ENCODE results near the gene MLC1. TPM values are rescaled to one million over a fixed set of nuclear protein-coding genes. Genes with fewer than 3 reads are reported as not detected.

Gene MLC1
- total RNA-seq, 1 donor from 2014 or later, result not detected

DNA sequence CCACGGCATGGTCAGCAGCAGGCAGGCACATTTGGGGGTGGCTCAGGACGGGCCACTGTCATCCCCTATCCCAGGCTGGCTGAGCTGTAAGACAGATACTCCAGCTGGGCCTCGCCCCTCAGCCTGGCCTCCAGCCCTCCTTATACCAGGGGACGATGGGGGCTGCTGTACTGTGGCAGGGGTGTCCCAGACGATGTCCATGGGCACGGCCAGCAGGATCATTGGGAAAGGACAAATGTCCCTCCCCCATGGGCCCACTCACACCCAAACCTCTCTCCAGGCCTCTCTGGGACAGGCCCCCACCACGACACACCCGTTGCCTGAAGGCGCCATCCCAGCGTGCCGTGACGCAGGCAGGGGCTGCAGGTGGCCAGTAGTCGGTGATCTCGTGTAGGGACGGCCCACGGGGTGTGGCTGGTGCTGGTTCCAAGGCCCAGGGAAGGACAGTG, 71.1 kb downstream of the MLC1 start:
- H3K36me3 Mint-ChIP-seq (ENCODE audit: insufficient read depth), result no peaks in the 10 kb centered on the region
- H3K9me3 Mint-ChIP-seq (ENCODE audit: low read depth), result no peaks in the 10 kb centered on the region
- no peak for DNase-seq (ENCODE audit: low spot score, unreplicated experiment)
- no peak for TF ChIP-seq CTCF (IDR thresholded peaks at IDR 0.05; ENCODE audit: unreplicated experiment)
- H3K27me3 Mint-ChIP-seq, result peaks cover 28% of the 10 kb centered on the region
- no peak overlapping the region for H3K27ac Mint-ChIP-seq
- peaks cover 1% of the 10 kb centered on the region for H3K4me1 Mint-ChIP-seq (ENCODE audit: low read depth)
- H3K4me3 Mint-ChIP-seq (ENCODE audit: low read depth), result no peak overlapping the region

DNA sequence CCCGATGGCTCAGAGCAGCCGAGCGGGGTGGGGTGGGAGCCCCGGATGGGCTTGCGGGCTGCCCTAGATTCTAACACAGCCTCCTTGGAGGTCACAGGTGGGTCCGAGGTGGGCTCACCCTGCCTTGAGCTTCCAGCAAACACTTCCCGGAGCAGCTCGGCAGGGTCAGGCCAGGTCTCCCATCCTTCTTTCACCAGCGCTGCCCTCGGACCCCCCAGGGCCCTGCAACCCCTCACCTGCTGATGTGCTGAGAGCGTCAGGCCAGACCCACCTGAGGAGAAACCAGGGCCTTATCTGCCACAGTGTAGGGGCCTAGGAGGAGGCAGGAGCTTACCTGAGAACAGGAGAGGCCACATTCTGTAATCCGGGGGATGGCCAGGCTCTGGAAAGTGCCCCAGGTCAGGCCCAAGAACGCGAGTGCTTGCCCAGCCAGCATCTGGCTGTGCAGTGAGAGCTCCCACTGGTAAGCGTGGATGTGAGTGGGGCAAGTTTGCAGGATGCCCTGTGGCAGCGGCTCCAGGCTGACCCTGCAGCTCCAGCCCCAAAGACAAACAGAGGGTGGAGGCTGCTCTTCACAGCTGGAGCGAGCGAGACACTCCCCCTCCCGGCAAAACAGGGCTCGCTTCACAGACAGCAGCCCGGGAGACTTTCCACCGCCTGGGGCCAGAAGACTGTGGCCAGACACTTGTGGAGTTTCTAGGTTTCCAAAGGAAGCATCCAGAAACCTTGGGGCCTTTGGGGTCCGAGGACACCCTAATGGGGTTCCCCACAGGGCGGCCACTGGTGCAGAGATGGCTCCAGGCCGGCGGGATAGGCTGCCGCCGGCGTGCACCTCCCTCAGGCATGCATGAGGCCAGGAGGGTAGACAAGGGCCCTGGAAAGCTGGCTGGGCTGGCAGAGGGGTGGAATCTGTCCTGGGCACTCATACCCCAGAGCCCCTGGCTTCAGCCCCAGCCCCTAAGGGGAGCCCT, 72.7 kb downstream of the MLC1 start, which contains the start of gene IL17REL:
IL17REL (minus strand) TSS at position 555 of the 971 bp plus-strand sequence; CDS start at position 436, 119 bp downstream.
- Mint-ChIP-seq H3K4me1 (ENCODE audit: low read depth) (no peaks in the 10 kb centered on the region), H3K9me3 (ENCODE audit: low read depth) (no peaks in the 10 kb centered on the region)
- DNase-seq (ENCODE audit: low spot score, unreplicated experiment), result no peak

DNA sequence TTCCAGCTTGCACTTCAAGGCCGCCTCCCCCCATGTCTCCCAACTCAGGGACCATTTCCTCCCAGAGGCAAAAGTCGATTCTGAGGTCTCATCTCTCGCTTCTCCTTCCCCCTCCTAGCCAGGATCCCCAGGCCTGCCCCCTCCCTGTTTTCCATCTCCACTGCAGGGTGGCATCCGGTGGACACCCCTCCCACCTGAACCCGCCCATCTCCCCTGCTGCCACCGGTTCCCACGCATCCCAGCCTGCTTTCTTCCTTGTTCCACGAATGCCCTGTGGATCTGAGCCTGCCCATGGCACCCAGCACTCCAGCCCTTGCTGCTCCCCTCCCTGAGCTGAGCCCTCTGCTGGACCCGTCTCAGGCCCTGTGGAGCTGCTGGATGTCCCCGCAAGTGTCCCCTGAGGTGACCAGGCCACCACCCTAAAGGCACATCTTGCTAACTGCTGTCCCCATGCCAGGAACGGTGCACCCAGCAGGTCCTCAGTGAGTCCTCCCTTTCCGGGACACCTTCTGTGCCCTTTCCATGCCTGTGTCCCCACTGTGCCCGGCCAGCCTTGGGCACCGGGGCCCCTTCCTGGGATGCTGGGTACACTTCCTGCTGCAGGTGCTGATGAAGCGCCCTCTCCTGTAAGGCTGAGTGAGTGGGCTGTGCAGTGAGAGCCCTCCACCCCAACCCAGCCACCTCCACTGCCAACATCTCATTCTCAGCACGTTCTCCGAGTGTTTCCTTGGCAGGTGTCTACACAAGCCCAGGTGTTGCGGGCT, 73.6 kb downstream of the MLC1 start:
- DNase-seq (ENCODE audit: low spot score, unreplicated experiment), result peak; percentile 8
- H3K27ac Mint-ChIP-seq, result no peak overlapping the region
- TF ChIP-seq CTCF (IDR thresholded peaks at IDR 0.05; ENCODE audit: unreplicated experiment), result no peak
- H3K27me3 Mint-ChIP-seq, result peaks cover 24% of the 10 kb centered on the region
- H3K9me3 Mint-ChIP-seq (ENCODE audit: low read depth), result no peaks in the 10 kb centered on the region
- H3K36me3 Mint-ChIP-seq (ENCODE audit: insufficient read depth), result no peaks in the 10 kb centered on the region
- no peaks in the 10 kb centered on the region for H3K4me1 Mint-ChIP-seq (ENCODE audit: low read depth)
- H3K4me3 Mint-ChIP-seq (ENCODE audit: low read depth), result no peak overlapping the region

More for the DNA sequence above, 72.7 kb downstream of the MLC1 start, which contains the start of gene IL17REL:
- Mint-ChIP-seq H3K4me3 (ENCODE audit: low read depth) (no peak within 1 kb of the TSS), H3K27ac (no peak within 1 kb of the TSS), H3K27me3 (peaks cover 25% of the 10 kb centered on the region), H3K36me3 (ENCODE audit: insufficient read depth) (no peaks in the 10 kb centered on the region)
- TF ChIP-seq CTCF (IDR thresholded peaks at IDR 0.05; ENCODE audit: unreplicated experiment), result no peak

GRCh38 chr22:50010676-50011446, 74.4 kb downstream of the MLC1 start:
- no peak overlapping the region for H3K27ac Mint-ChIP-seq
- peaks cover 24% of the 10 kb centered on the region for H3K27me3 Mint-ChIP-seq
- no peak overlapping the region for H3K4me3 Mint-ChIP-seq (ENCODE audit: low read depth)
- no peak for DNase-seq (ENCODE audit: low spot score, unreplicated experiment)
- H3K4me1 Mint-ChIP-seq (ENCODE audit: low read depth), result peaks cover 2% of the 10 kb centered on the region
- TF ChIP-seq CTCF (IDR thresholded peaks at IDR 0.05; ENCODE audit: unreplicated experiment), result no peak
- H3K9me3 Mint-ChIP-seq (ENCODE audit: low read depth), result no peaks in the 10 kb centered on the region
- no peaks in the 10 kb centered on the region for H3K36me3 Mint-ChIP-seq (ENCODE audit: insufficient read depth)
